HepG2 (cell line): ENCODE data around the gene DLAT. TPM values are rescaled to one million over a fixed set of nuclear protein-coding genes. Genes with fewer than 3 reads are reported as not detected.
A peak's percentile ranks its signal among the peaks of the same experiment; 100 is the strongest.

Experiments used
- ATF7-NPFF ChIP-seq: sonication (generic); formaldehyde crosslinking; IDR thresholded peaks from 2 replicates; pipeline ENCODE4 v1.8.1; 2023; ENCODE audit warnings: mild to moderate bottlenecking, low read depth, missing genetic modification reagents, moderate library complexity
- GZF1 ChIP-seq: sonication (generic); formaldehyde crosslinking; IDR thresholded peaks from 2 replicates; pipeline ENCODE4 v1.5.1; 2020; ENCODE audit warnings: mild to moderate bottlenecking, missing genetic modification reagents
- PAXIP1 ChIP-seq: sonication (generic); formaldehyde crosslinking; conservative IDR thresholded peaks from 2 replicates; pipeline ENCODE4 v1.4.0; 2020; ENCODE audit warnings: mild to moderate bottlenecking, missing genetic modification reagents, moderate library complexity
- TOPORS ChIP-seq: sonication (generic); formaldehyde crosslinking; IDR thresholded peaks from 2 replicates; pipeline ENCODE4 v1.8.0; 2023; ENCODE audit warnings: mild to moderate bottlenecking, missing genetic modification reagents
- ZBTB37 ChIP-seq: sonication (generic); formaldehyde crosslinking; IDR thresholded peaks from 2 replicates; pipeline ENCODE4 v1.4.0; 2020; ENCODE audit warnings: mild to moderate bottlenecking, missing genetic modification reagents
- ZFP37 ChIP-seq: sonication (generic); formaldehyde crosslinking; IDR thresholded peaks from 2 replicates; pipeline ENCODE4 v1.4.0; 2020; ENCODE audit warnings: missing genetic modification reagents, borderline replicate concordance
- ZMAT3 ChIP-seq: sonication (generic); formaldehyde crosslinking; conservative IDR thresholded peaks from 2 replicates; pipeline ENCODE4 v1.7.0; 2021; ENCODE audit warnings: missing genetic modification reagents
- ZNF160 ChIP-seq: sonication (generic); formaldehyde crosslinking; IDR thresholded peaks from 2 replicates; pipeline ENCODE4 v1.8.0; 2022; ENCODE audit warnings: mild to moderate bottlenecking, inconsistent platforms, missing genetic modification reagents
- ZNF282 ChIP-seq: fragments of 450-650 bp; IDR thresholded peaks from 2 replicates; pipeline ENCODE4 v1.6.1; 2018; ENCODE audit not compliant: partially characterized antibody
- ZNF512 ChIP-seq: sonication (generic); formaldehyde crosslinking; IDR thresholded peaks from 2 replicates; pipeline ENCODE4 v1.4.0; 2020; ENCODE audit warnings: mild to moderate bottlenecking, missing genetic modification reagents
- ZNF556 ChIP-seq: sonication (generic); formaldehyde crosslinking; IDR thresholded peaks from 2 replicates; pipeline ENCODE4 v1.4.0; 2020; ENCODE audit warnings: mild to moderate bottlenecking, missing genetic modification reagents, borderline replicate concordance
- ZNF678 ChIP-seq: sonication (generic); formaldehyde crosslinking; IDR thresholded peaks from 2 replicates; pipeline ENCODE4 v1.4.0; 2020; ENCODE audit warnings: mild to moderate bottlenecking, missing genetic modification reagents
- ZNF792 ChIP-seq: IDR thresholded peaks from 2 replicates; pipeline ENCODE4 v1.6.1; 2016
- ZNF841 ChIP-seq: sonication (generic); formaldehyde crosslinking; IDR thresholded peaks from 2 replicates; pipeline ENCODE4 v1.8.1; 2023; ENCODE audit warnings: missing genetic modification reagents, borderline replicate concordance
- ZXDC ChIP-seq: sonication (generic); formaldehyde crosslinking; IDR thresholded peaks from 2 replicates; pipeline ENCODE4 v1.5.0; 2020; ENCODE audit warnings: mild to moderate bottlenecking, missing genetic modification reagents
- polyA plus RNA-seq, 8 experiments: library from polyadenylated mRNA; depleted of rRNA in 3 of 8; stranded (reverse) in 7 of 8; unstranded in 1 of 8; fragments of >200 nt; fragmentation: Illumina TruSeq in 4 of 8; extraction: Trizol in 4 of 8; gene quantifications; 2 replicates each; pipeline versions ENCODE4 v1.2.1 to v1.2.3, GENCODE V29; 2011 to 2016; ENCODE audit warnings: low read depth in 4 of 8, missing spikeins in 1 of 8, mixed read lengths in 1 of 8; ENCODE audit not compliant: insufficient read depth in 1 of 8
- total RNA-seq, 5 experiments: library from RNA; depleted of rRNA; stranded (reverse); fragments of >200 nt; fragmentation: Illumina TruSeq; extraction: Trizol; gene quantifications; 2 replicates each; pipeline ENCODE4 v1.2.3, GENCODE V29; 2016; ENCODE audit warnings: low read depth in 1 of 5

Gene DLAT
- total and polyA plus RNA-seq, 2 of the 13 experiments (the other 11 are each of a cell fraction or from before 2014, with no cell fraction given): 26.4 to 62.2 TPM

GRCh38 chr11:112024773-112025678 is at the start of gene DLAT (continued):
- TF ChIP-seq ZFP37 (0 out of 2 replicates have a peak, but pooled peaks have one; percentile 24), ZXDC (CRISPR knock-in tag) (peak; percentile 43; the same call in 1 of the 2 replicates), ZNF841 (CRISPR knock-in tag) (peak; percentile 84; the same call in 1 of the 2 replicates), ZNF556 (CRISPR knock-in tag) (peak; percentile 94), ZNF282 (no peak), ZNF160 (peak; percentile 77), ZNF678 (CRISPR knock-in tag) (peak; percentile 76; the same call in 1 of the 2 replicates), PAXIP1 (CRISPR knock-in tag) (peak; percentile 74), ZMAT3 (CRISPR knock-in tag) (peak; percentile 85), ZBTB37 (CRISPR knock-in tag) (peak; percentile 65; the same call in 1 of the 2 replicates), GZF1 (CRISPR knock-in tag) (no peak; the same call in 1 of the 2 replicates), TOPORS (CRISPR knock-in tag) (peak; percentile 88), ATF7-NPFF (CRISPR knock-in tag) (no peak; the same call in none of the 2 replicates), ZNF792 (CRISPR knock-in tag) (peak; percentile 84; the same call in 1 of the 2 replicates), ZNF512 (CRISPR knock-in tag) (no peak)
